ENCODE measurements around the gene ATP7B. TPM values are rescaled to one million over a fixed set of nuclear protein-coding genes. Genes with fewer than 3 reads are reported as not detected.
"Not testable (repeated sequence)": the region's sequence is repeated elsewhere in the genome, so short reads cannot be mapped to it uniquely, and the experiment has no call there.

The ATP7B gene
- total RNA-seq, 4 donors from 2014 or later, result 17.6 to 32.9 (median 22.6) TPM

GRCh38 chr13:51996641-51997040 lies 14.6 kb downstream of the ATP7B start:
- DNase-seq, result no peak
- 80 to 83% methylated on average over 1 to 4 of the region's 4 CpGs for WGBS, 2 donors (ENCODE audit: low coverage in 1 of 2)
- Histone ChIP-seq H3K4me3 (no peak overlapping the region), H3K4me1 (peaks cover 12 to 29% (median 17%) of the 10 kb centered on the region in 4 donors), H3K36me3 (no peaks in the 10 kb centered on the region), H3K9me3 (no peaks in the 10 kb centered on the region), H3K27ac (peak overlapping the region in 3 of 4 donors; percentile 59 to 70 (median 67)), H3K27me3 (no peaks in the 10 kb centered on the region)
- intact Hi-C loops (cut with DNase I; ENCODE audit: low total_unique reads) (no loop called here), in situ Hi-C loops (cut with MboI; ENCODE audit: low pct_ligation_motif_present in 1 of 4, low pct_unique_long_range_greater_than_20kb in 1 of 4, low sequenced_read_pairs in 3 of 4) (no loop called here)
- TF ChIP-seq EP300 (IDR thresholded peaks at IDR 0.05; ENCODE audit: low read depth) (no peak), POLR2AphosphoS5 (IDR thresholded peaks at IDR 0.05) (no peak), POLR2A (IDR thresholded peaks at IDR 0.05) (no peak), CTCF (IDR thresholded peaks at IDR 0.05) (no peak)

GRCh38 chr13:51995677-51996551 lies 15.3 kb downstream of the ATP7B start:
- Histone ChIP-seq H3K36me3 (no peaks in the 10 kb centered on the region), H3K4me3 (no peak overlapping the region), H3K27me3 (no peaks in the 10 kb centered on the region), H3K4me1 (peaks cover 12 to 29% (median 17%) of the 10 kb centered on the region in 4 donors), H3K9me3 (no peaks in the 10 kb centered on the region), H3K27ac (peak overlapping the region; percentile 59 to 71 (median 68))
- peak; percentile 45 for DNase-seq
- in situ Hi-C loops (cut with MboI; ENCODE audit: low pct_ligation_motif_present in 1 of 4, low pct_unique_long_range_greater_than_20kb in 1 of 4, low sequenced_read_pairs in 3 of 4) (no loop called here), intact Hi-C loops (cut with DNase I; ENCODE audit: low total_unique reads) (no loop called here)
- WGBS, 2 donors (ENCODE audit: low coverage in 1 of 2), result 45% methylated on average over 9 of the region's 9 CpGs; no CpG with 5 or more reads in 1 of the 2 donors
- peak in 1 of 5 experiments; percentile 16 for TF ChIP-seq CTCF (IDR thresholded peaks at IDR 0.05)
- TF ChIP-seq EP300 (IDR thresholded peaks at IDR 0.05; ENCODE audit: low read depth), result no peak

GRCh38 chr13:51993713-51994112 lies 17.5 kb downstream of the ATP7B start:
- Histone ChIP-seq H3K27ac (no peak overlapping the region), H3K4me3 (no peak overlapping the region), H3K27me3 (no peaks in the 10 kb centered on the region), H3K9me3 (no peaks in the 10 kb centered on the region), H3K4me1 (peaks cover 12 to 23% (median 13%) of the 10 kb centered on the region in 4 donors), H3K36me3 (no peaks in the 10 kb centered on the region)
- TF ChIP-seq POLR2AphosphoS5 (IDR thresholded peaks at IDR 0.05) (no peak), EP300 (IDR thresholded peaks at IDR 0.05; ENCODE audit: low read depth) (no peak), POLR2A (IDR thresholded peaks at IDR 0.05) (no peak), CTCF (IDR thresholded peaks at IDR 0.05) (no peak)
- WGBS, 2 donors (ENCODE audit: low coverage in 1 of 2), result 89 to 91% methylated on average over 1 to 2 of the region's 2 CpGs
- in situ Hi-C loops (cut with MboI; ENCODE audit: low pct_ligation_motif_present in 1 of 4, low pct_unique_long_range_greater_than_20kb in 1 of 4, low sequenced_read_pairs in 3 of 4) (no loop called here), intact Hi-C loops (cut with DNase I; ENCODE audit: low total_unique reads) (no loop called here)
- no peak for DNase-seq

GRCh38 chr13:51988988-51989618 lies 22.1 kb downstream of the ATP7B start:
- H3K36me3 ChIP-seq, result no peaks in the 10 kb centered on the region
- 86 to 96% methylated on average over 3 of the region's 3 CpGs for WGBS, 2 donors (ENCODE audit: low coverage in 1 of 2)
- intact Hi-C loops (cut with DNase I; ENCODE audit: low total_unique reads), result no loop called here

GRCh38 chr13:51984904-51985303 lies 26.3 kb downstream of the ATP7B start:
- H3K4me1 ChIP-seq; in situ Hi-C loops (cut with MboI; ENCODE audit: low pct_ligation_motif_present in 1 of 4, low pct_unique_long_range_greater_than_20kb in 1 of 4, low sequenced_read_pairs in 3 of 4); H3K36me3 ChIP-seq; intact Hi-C loops (cut with DNase I; ENCODE audit: low total_unique reads); H3K27me3 ChIP-seq; H3K27ac ChIP-seq; H3K4me3 ChIP-seq; DNase-seq; H3K9me3 ChIP-seq: not testable (repeated sequence)
- 82 to 94% methylated on average over 4 of the region's 4 CpGs for WGBS, 2 donors (ENCODE audit: low coverage in 1 of 2)

More at GRCh38 chr13:51988988-51989618, 22.1 kb downstream of the ATP7B start:
- in situ Hi-C loops (cut with MboI; ENCODE audit: low pct_ligation_motif_present in 1 of 4, low pct_unique_long_range_greater_than_20kb in 1 of 4, low sequenced_read_pairs in 3 of 4), result no loop called here
- Histone ChIP-seq H3K4me3 (no peak overlapping the region), H3K27me3 (no peaks in the 10 kb centered on the region), H3K9me3 (no peaks in the 10 kb centered on the region), H3K4me1 (no peaks in the 10 kb centered on the region), H3K27ac (no peak overlapping the region)
- TF ChIP-seq POLR2A (IDR thresholded peaks at IDR 0.05) (no peak), POLR2AphosphoS5 (IDR thresholded peaks at IDR 0.05) (no peak), CTCF (IDR thresholded peaks at IDR 0.05) (no peak), EP300 (IDR thresholded peaks at IDR 0.05; ENCODE audit: low read depth) (no peak)
- DNase-seq, result no peak

- DNase-seq; H3K4me1 ChIP-seq; H3K27ac ChIP-seq; H3K9me3 ChIP-seq; intact Hi-C loops (cut with DNase I; ENCODE audit: low total_unique reads); H3K27me3 ChIP-seq; in situ Hi-C loops (cut with MboI; ENCODE audit: low pct_ligation_motif_present in 1 of 4, low pct_unique_long_range_greater_than_20kb in 1 of 4, low sequenced_read_pairs in 3 of 4); H3K4me3 ChIP-seq; H3K36me3 ChIP-seq: not testable (repeated sequence)
- 85% methylated on average over 2 of the region's 3 CpGs; no CpG with 5 or more reads in 1 of the 2 donors for WGBS, 2 donors (ENCODE audit: low coverage in 1 of 2)
Measured at GRCh38 chr13:51983292-51983691, 28.0 kb downstream of the ATP7B start.

Measured in transverse colon (tissue), 4 donors.